CD4-positive, alpha-beta T cell treated with Interleukin-6 for 4 hours (primary cell): ENCODE data around the gene TRIM44.
A peak's percentile ranks its signal among the peaks of the same experiment; 100 is the strongest.
"Not testable (repeated sequence)": the region's sequence is repeated elsewhere in the genome, so short reads cannot be mapped to it uniquely, and the experiment has no call there.

Experiments
- DNase-seq: peaks from one replicate; pipeline ENCODE4 v3.0.0-alpha.2; 2020; ENCODE audit warnings: mixed read lengths

Gene TRIM44

DNA sequence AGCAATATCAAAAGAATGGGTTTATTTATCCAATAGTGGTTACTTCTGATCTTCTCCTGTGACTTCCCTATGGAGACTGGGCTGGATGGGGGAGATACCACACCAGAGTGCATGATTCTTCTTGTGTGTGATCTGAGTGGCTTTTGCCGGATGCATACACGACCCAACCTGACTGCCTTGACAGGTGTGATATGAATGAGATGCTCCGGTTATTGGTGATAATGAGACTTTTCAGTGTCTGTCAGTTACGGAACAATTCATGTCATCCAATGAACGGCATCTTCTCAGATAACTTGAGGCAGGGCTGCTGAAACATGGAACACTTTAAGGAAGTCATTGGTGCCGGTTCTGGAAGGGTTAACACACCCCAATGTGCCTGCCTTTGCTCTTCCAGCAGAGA, 26.6 kb upstream of the TRIM44 start:
- DNase-seq, result no peak

DNA sequence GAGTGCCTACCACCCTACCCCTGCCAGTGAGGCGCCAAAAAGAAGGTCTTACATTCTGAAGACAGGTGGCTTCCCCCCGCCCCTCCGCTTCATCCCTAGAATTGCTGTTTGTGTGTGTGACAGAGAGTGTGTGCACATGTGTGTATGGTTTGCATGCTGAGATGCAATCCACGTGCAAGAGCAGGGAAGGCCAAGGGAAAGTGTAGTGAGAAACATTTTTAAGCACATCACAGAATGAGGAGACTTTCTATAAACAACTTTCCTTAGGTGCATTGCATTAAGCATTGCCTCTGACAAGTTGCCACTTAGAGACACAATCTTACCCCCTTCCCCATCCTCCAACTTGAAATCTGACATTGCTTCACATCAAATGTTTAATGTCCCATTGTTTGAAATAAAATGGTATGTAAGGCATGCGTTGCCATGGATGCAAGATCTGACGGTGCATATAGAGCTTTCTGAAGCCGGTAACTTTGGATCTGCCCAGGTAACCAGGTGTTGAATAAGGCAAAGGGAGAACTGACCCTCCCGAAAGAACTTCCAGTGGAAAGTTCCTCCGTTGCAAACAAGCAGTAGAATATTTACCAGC, 22.9 kb upstream of the TRIM44 start:
- DNase-seq, result no peak

DNA sequence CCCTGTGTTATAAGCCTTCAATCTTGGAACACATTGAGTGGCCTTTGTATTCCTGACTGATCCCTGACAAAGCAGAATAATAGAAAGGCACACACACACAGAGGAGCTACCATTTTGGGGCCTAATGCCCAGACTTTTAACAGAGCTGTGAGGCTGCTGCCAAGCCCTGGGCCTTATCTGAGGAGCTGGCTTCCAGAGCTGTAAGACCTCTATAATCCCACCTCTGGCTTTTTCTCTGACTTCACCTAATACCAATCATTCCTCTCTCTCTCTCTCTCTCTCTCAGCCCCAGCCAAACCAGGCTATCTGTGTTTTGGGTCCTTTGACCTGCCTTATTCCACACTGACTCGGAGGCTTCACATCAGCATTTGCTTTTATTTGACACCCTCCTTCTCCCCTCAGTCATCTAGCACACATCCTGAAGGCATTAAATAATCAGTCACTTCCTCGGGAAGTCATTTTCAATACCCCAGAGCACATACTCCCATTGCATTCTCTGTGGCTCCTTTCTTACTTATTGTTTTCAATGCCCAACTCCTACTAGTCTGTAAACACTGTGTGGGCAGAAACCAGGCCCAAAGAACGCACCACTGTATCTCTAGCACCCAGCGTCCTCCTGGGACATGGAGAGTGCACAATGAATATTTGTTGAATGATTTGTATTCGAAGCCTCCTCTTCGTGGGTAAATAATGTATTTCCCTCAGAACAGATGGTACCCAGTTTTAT, 21.2 kb upstream of the TRIM44 start:
- DNase-seq, result no peak

- no peak for DNase-seq
These were observed 20.6 kb upstream of the TRIM44 start for GRCh38 chr11:35641964-35642363.

DNA sequence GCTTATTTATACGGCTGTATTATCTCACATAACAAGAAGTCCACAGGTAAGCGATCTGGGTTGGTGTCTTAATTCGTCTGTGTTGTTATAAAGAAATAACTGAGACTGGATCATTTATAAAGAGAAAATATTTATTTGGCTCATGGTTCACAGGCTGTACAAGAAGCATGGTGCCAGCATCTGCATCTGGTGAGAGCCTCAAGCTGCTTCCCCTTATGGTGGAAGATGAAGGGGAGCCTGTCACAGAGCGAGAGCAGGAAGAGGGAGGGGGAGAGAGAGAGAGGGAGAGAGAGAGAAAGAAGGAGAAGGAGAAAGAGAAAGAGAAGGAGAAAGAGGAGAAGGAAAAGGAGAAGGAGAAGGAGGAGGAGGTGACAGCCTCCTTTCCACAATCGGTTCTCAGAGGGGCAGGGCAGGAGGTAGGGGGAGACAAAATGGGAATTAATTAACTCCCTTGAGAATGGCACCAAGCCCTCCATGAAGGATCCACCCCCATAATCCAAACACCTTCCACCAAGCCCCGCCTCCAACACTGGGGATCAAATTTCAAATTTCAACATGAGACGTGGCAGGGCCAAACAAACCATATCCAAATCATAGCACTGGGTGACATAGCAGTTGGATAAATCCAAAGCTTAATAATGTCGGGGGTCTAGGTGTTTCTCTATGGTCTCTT, 15.0 kb upstream of the TRIM44 start:
- DNase-seq, result no peak

DNA sequence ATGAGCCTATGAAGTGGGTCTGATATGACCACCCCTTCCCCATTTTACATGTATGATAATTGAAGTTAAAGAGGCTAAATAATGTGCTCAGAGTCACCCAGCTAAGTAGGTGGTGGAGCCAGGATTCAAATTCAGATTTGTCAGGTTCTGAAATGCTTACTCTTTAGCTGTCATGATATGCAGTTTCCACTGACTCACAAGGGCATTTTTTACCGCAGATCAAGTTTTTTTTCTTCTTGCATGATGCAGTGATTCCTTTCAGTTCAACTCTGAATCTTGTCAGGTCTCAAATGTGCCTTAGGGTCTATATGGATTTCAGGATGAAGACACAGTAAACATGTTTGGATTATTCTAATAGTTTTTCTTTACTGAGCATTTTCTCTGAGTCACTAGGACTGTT, 12.6 kb upstream of the TRIM44 start:
- no peak for DNase-seq

- no peak for DNase-seq
These were observed 12.1 kb upstream of the TRIM44 start for GRCh38 chr11:35650467-35650866.

- DNase-seq, result no peak
These were observed 11.3 kb upstream of the TRIM44 start for GRCh38 chr11:35651263-35651662.

DNA sequence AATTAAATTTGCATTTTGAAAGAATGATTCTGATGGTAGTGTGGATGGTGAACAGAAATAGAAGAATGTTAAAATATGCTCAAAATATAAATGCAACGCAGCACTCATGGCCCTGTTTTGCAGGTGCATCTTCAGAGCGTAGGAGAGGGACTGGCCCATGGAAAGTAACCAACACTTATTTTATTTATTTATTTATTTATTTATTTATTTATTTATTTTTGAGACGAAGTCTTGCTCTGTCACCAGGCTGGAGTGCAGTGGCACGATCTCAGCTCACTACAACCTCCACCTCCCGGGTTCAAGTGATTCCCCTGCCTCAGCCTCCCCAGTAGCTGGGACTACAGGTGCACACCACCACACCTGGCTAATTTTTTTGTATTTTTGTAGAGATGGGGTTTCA, 9.8 kb upstream of the TRIM44 start:
- not testable (repeated sequence) for DNase-seq

- DNase-seq, result no peak
These were observed 7.9 kb upstream of the TRIM44 start for GRCh38 chr11:35654711-35655110.

- DNase-seq, result no peak
These were observed 7.3 kb upstream of the TRIM44 start for GRCh38 chr11:35655254-35655653.

DNA sequence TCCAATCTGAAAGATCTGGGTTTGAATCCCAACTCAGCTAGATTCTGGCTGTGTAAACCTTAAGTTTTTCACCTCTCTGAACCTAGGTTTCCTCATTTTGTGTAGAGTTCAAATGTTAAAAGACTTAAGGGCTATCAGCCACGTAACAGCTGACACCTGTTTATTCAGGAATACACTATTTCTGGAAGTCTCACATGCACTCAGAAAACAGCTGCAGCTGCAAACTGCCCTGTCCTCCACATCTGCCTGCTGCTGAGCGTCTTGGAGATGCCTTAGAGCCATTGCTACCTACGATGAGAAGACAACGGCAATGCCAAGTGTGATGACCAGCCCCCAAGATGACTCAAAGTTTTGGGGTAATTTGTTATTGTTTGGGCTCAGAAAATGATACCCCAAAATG, 6.7 kb upstream of the TRIM44 start:
- no peak for DNase-seq

- DNase-seq, result no peak
These were observed 4.3 kb upstream of the TRIM44 start for GRCh38 chr11:35658020-35658948.

DNA sequence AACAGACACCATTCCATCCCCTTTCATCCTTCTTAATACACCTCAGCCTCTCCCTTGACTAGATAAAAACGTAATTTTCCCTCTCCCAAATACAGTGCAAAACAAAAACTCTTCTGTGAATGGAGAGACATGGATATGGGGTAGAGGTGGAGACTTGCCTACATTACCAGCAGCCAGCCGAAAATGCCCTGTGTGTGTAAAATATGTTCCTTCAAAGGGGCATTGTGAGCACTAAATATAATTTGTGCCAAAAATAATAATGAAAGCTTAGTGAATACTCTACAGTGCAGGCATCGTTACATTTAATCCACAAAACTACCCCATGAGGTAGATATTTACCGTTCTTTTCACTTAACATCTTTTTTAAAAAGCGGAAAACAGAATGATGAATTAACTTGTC, 1.0 kb upstream of the TRIM44 start:
- no peak for DNase-seq

- peak; percentile 23 for DNase-seq
These were observed 420 bp upstream of the TRIM44 start for GRCh38 chr11:35662061-35662648.

- DNase-seq, result no peak
These were observed 780 bp downstream of the TRIM44 start for GRCh38 chr11:35663408-35663702.

GRCh38 chr11:35664977-35665441, 2.4 kb downstream of the TRIM44 start:
- DNase-seq, result no peak

DNA sequence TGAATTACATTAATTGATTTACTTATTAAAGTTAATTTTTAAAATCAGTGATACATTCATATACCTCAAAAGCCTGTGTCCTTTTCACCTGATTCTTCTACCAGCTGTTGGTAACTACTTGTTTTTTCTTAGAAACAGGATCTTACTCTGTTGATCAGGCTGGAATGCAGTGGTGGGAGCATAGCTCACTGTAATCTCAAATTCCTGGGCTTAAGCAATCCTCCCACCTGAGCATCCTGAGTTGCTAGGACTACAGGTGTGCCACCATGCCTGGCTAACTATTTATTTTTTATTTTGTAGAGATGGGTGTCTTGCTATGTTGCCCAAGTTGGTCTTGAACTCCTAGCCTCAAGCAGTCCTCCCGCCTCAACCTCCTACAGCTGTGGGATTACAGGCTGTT, 4.7 kb downstream of the TRIM44 start:
- no peak for DNase-seq

DNA sequence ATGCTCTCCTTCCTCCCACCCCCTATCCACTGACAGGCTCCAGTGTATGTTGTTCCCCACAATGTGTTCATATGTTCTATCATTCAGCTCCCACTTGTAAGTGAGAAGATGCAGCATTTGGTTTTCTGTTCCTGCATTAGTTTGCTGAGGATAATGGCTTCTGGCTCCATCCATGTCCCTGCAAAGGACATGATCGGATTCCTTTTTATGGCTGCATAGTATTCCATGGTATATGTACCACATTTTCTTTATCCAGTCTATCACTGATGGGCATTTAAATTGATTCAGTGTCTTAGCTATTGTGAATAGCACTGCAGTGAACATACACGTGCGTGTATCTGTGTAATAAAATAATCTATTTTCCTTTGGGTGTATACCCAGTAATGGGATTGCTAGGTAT, 5.8 kb downstream of the TRIM44 start:
- not testable (repeated sequence) for DNase-seq

DNA sequence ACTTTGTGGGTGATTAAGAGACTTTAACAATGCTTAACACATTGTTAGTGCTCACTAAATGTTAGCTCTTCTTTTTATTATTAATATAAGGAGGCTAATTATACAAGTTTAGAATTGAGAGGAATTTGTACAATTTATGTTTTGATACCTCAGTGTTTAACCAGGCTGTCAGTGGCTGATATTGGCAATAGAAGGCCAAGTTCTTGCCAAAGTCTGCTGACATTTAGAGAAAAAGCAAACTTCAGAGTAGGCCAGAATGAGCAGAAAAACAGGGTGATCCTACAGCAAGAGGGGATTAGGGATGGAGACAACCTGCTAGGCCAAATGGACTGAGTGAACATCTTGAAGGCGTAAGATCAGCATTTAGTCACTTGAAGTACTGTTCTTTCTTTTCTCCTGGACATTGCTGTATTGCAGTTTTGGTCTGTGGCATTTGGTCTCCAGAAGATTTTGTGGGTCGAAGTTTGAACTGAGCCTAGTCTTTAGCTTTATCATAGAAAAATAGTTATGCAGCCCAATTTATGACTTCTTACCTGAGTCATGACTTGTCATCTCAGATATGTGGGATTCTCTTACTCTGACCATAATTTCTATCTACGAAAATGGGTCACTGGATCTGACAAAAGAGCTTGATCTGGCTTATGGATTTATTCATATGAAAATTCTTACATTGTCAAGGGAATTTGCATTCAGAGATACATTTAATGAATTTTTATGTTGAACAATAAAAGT, 9.0 kb downstream of the TRIM44 start:
- no peak for DNase-seq

GRCh38 chr11:35672608-35673007, 10.0 kb downstream of the TRIM44 start:
- no peak for DNase-seq
